ENCODE results near the gene EVC2. TPM values are rescaled to one million over a fixed set of nuclear protein-coding genes. Genes with fewer than 3 reads are reported as not detected.

EVC2 gene
- polyA plus RNA-seq, 4 donors, result 8.6 to 9.9 (median 9.1) TPM

DNA sequence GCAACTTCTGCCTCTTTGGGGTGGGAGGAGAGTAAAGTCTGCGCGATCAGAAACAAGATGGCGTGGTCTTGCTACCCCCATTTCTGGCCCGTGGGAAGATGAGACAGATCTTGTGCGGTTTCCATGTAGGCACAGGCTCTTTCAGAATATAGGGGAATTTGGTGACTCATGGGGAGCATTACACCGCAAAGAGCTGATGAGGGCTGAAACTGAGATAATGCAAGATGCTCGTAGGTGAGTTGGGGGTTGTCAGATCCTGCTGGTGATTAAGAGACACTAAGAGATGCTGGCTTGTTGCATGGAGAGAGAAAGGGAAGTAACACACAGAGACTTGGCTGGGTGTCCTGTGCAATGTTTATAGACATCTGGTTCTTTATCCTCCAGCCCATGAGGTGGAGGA lies 4.2 kb upstream of the EVC2 start:
- no peak for DNase-seq (ENCODE audit: low read depth in 4 of 4, low spot score in 3 of 4)

- DNase-seq (ENCODE audit: low read depth in 4 of 4, low spot score in 3 of 4), result no peak
Observed at GRCh38 chr4:5711479-5712184, 3.3 kb upstream of the EVC2 start.

DNA sequence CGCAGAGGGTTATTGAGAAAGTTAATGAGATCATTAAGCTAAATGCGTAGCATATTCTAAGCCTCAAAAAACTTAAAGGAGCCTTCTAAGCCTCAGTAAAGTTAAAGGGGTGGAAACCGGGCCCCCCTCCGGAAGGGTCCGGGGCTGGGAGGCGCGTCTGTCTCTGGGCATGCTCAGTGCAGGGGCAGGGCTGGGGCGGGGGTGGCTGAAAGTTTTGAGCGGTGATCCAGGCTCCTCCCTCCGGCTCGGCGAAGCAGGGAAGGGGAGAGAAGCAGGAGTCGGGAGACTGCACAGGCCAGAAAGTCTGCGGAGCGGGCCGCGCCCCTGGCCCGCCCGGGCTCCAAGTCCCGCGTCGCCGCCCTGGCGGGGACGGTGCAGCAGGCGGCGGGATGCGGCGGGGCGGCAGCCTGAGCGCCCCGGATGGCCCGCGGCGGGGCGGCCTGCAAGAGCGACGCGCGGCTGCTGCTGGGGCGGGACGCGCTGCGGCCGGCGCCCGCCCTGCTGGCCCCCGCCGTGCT lies 2.7 kb upstream of the EVC2 start, which contains the start of gene EVC:
TSS of gene EVC (plus strand) at position 241 of the 518 bp plus-strand sequence. CDS start at position 421, 180 bp downstream.
- DNase-seq (ENCODE audit: low read depth in 4 of 4, low spot score in 3 of 4), result peak in 2 of 4 donors; percentile 60 to 69

GRCh38 chr4:5710065-5710960 lies 2.0 kb upstream of the EVC2 start:
- DNase-seq (ENCODE audit: low read depth in 4 of 4, low spot score in 3 of 4), result no peak

DNA sequence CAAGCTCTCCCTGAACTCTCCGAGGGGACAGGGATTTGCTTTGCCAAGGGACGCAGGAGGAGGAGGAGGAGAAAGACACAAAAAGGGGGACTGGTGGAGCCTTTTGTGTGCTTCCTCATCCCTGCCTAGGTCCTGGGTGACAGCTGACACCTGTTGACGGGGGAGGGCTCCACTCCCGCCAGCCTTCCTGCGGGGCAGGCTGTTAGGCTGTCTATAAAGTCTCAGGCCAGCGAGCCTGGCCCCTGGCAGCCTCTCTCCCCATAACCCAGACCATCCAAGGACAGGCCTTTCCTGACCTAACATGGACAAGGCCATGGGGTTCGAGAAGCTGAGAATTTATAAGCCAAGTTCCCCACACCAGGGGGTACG lies 832 bp upstream of the EVC2 start:
- DNase-seq (ENCODE audit: low read depth in 4 of 4, low spot score in 3 of 4), result no peak

GRCh38 chr4:5707778-5708448 lies 446 bp downstream of the EVC2 start:
- DNase-seq (ENCODE audit: low read depth in 4 of 4, low spot score in 3 of 4), result no peak

DNA sequence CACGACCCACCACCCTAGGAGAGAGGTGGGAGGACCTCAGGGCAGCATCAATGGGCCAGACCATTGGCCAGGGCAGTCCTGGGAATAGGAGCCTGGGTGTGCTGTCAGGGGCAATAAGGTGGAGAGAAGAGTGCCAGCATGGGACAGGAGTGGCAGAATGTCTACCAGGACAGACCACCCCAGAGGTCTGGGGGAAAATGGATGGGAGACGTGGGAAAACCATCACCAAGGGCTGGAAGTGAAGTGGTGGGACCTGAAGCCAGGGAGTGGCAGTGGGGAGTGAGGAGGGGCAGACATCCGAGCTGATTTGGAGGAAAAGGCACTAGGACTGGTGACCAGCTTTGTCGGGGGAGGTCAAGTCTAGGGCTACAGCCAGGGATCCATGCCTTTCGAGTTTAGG lies 993 bp downstream of the EVC2 start:
- DNase-seq (ENCODE audit: low read depth in 4 of 4, low spot score in 3 of 4), result no peak

DNA sequence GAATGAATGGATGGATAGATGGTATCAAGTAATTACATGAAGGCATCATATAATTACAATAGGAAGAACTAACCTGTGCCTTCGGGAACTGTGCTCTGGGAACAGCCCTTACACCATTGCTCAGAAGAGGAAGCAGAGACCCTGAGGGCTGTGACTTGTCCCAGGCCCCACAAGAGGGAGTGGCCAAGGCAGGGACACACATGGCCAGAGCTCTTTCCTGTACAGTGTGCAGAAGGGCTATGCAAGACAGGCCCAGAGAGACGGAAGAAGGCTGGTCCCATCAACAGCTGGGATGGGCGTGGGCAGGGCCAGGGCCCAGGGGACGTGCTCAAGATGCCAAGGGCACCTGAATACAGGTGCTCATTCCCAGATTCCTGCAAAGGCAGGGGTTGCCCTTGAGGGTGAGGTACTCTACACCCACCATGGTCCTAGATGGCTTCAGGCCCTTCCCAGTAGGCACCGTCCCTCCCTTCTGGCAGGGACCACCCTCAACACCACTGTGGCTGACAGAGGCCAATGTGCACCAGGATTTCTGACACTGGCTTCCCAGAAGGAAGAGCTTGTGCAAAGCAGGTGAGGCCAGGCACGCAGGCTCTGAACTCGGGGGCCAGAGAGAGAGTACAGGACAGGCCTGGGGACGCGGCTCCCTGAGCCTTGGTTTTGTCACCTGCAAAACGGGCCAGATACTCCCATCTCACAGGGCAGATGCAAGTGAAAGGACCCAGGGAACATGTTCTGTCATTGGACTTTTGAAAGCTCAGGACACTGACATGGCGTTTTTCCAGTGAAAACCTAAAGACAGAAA lies 1.7 kb downstream of the EVC2 start:
- no peak for DNase-seq (ENCODE audit: low read depth in 4 of 4, low spot score in 3 of 4)

DNA sequence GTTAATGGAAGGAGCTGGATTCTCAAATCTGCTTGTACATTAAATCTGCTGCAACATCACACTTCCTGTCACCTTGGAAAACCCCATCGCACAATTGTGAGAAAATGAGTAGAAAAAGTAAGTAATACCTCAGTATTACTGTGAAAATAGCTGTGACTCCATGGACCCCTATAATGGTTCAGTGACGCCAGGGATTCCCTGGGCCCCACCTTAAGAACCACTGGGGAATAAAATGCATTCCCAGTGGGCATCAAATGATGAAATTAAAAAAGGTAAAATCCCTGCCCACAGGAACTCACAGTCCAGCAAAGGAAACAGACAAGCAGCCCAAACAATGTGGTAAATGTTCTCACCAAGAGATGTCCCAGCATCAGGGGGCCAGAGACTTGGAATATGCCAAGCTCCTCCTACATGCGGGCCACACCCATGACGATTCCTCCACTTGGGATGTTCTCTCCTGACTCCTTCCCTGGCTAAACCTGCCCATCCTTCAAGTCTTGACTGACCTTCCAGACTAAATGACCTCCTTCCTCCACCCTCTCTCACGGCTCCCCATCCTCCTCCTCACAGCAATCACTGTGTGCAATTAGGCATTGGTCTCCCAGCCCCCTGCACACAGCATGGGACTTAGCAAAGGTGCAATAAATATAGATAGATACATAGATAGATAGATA lies 2.6 kb downstream of the EVC2 start:
- DNase-seq (ENCODE audit: low read depth in 4 of 4, low spot score in 3 of 4), result no peak

DNA sequence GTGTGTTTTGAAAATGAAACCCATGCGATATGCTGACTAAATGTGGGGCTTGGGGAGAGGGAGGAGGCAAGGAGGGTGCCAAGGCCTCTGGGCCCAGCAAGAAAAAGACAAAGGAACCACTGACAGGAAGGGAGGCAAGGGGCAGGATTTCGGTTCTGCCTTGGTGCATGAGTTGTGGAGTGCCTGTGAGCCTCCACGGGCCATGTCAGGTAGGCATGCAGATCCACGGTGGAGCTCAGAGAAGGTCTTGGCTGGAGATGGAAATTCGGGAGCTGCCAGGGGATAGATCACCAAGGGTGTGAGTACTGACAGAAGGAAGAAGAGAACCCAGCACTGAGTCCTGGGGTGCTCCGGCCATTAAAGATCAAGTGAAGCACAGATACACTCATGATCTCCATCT lies 4.1 kb downstream of the EVC2 start:
- no peak for DNase-seq (ENCODE audit: low read depth in 4 of 4, low spot score in 3 of 4)

- no peak for DNase-seq (ENCODE audit: low read depth in 4 of 4, low spot score in 3 of 4)
Observed at GRCh38 chr4:5703831-5704230, 4.5 kb downstream of the EVC2 start.

GRCh38 chr4:5701971-5702370 lies 6.4 kb downstream of the EVC2 start:
- DNase-seq (ENCODE audit: low read depth in 4 of 4, low spot score in 3 of 4), result no peak

DNA sequence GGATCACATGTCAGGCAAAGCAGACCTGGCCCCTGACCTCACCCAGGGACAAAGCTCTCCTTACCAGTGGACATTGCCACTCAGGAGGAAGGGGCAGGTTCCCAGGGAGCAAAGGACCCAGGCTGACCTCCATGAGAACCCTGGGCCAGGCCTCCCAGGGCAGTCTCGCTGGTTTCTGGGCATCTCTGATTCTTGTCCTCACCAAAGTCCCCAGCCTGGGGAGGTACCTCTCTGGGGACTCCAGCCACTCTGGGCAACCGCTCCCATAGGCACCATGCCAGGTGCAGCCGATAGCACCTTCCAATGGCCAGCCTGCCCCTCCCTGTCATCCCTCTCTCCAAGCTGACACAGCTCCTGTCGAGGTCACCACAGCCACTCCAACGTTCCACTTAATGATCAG lies 7.9 kb downstream of the EVC2 start:
- no peak for DNase-seq (ENCODE audit: low read depth in 4 of 4, low spot score in 3 of 4)

GRCh38 chr4:5696341-5696740 lies 12.0 kb downstream of the EVC2 start:
- no peak for DNase-seq (ENCODE audit: low read depth in 4 of 4, low spot score in 3 of 4)

DNA sequence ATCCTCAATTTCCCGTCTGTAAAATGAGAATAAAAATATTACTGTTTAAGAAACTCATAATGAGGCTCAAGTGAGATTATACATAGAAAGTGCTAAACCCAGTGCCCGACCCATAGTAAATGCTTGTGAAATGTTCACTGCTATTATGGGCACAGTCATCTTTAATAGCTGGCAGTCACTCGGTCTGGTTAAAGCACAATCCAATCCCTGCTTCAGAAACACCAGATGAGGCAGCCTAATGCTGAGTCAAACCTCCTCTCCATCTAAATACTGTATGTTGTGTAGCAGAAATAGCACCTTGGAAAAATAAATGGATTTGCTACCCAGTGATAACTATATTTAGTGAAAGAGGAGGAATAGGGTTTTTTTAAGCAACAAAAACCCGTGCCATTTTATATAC lies 14.5 kb downstream of the EVC2 start:
- no peak for DNase-seq (ENCODE audit: low read depth in 4 of 4, low spot score in 3 of 4)

DNA sequence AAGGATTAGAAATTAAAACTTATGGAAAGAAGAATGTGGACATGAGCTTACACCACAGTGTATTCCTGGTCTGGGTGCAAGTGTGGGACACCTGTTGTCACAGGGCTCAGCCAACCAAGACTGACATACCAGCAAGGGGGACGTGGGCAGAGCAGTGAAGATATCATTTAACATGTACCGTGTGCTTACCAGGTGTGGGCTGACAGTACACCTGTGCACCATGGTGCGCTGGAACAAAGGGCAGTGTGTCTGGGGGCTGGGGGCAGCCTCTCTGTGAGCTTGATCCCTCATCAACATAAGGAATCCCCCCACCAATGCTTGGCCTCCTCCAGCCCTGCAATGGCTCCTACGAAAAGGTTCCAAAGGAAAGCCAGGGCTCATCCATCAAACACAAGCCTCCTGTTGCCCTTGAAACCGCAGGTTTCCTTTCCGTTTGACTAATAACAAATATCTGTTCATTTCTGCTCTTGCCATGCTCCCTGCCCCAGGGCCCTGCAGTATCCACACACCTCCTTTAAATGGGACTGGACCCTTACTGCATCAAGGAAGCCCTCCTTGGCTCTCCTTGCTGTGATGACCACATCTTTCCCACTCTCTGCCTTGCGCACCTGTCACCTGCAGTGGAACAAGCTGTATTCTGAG lies 16.7 kb downstream of the EVC2 start:
- DNase-seq (ENCODE audit: low read depth in 4 of 4, low spot score in 3 of 4), result no peak

GRCh38 chr4:5689065-5689464 lies 19.3 kb downstream of the EVC2 start:
- DNase-seq (ENCODE audit: low read depth in 4 of 4, low spot score in 3 of 4), result no peak

DNA sequence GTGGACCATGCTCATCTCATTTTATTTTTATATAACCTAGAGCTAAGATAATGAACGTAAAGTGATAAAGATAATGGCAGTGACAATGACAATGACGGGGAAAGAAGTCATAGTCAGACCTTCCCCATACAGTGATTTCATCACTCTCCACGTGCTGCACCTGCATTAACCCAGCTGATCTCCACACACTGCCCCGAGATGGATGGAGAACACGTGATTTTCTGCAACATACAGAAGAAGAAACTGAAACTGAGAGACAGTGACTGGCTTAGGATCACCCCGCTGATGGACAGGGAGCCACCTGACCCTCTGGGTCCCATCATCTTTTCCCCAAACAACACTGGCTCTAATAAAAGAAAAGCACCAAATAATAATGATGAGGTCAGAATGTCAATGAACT lies 22.0 kb downstream of the EVC2 start:
- DNase-seq (ENCODE audit: low read depth in 4 of 4, low spot score in 3 of 4), result no peak

GRCh38 chr4:5685296-5685695 lies 23.1 kb downstream of the EVC2 start:
- no peak for DNase-seq (ENCODE audit: low read depth in 4 of 4, low spot score in 3 of 4)
